H9 (cell line): ENCODE data around the gene DAB1. TPM values are rescaled to one million over a fixed set of nuclear protein-coding genes. Genes with fewer than 3 reads are reported as not detected.
A peak's percentile ranks its signal among the peaks of the same experiment; 100 is the strongest.

ENCODE experiments used
- DNase-seq: peaks from one replicate; pipeline ENCODE4 v3.0.0-alpha.2; 2017
- H2AFZ ChIP-seq: one replicate; pipeline ENCODE4 v1.6.1; 2013; ENCODE audit warnings: mild to moderate bottlenecking, low read length, control low read depth, moderate library complexity
- H2AK5ac ChIP-seq: 2 replicates; pipeline ENCODE4 v1.6.1; 2013; ENCODE audit warnings: low read length, control low read depth, mixed read lengths; ENCODE audit not compliant: insufficient read length
- H2BK120ac ChIP-seq: one replicate; pipeline ENCODE4 v1.6.1; 2013; ENCODE audit warnings: low read depth, mild to moderate bottlenecking, low read length, control low read depth, inconsistent platforms; ENCODE audit not compliant: poor library complexity, severe bottlenecking
- H2BK12ac ChIP-seq: 2 replicates; pipeline ENCODE4 v1.6.1; 2013; ENCODE audit warnings: low read length, control low read depth, mixed read lengths, low read depth; ENCODE audit not compliant: insufficient read length
- H2BK15ac ChIP-seq: 2 replicates; pipeline ENCODE4 v1.6.1; 2013; ENCODE audit warnings: low read depth, low read length, control low read depth
- H2BK20ac ChIP-seq: one replicate; pipeline ENCODE4 v1.6.1; 2013; ENCODE audit warnings: low read depth, mild to moderate bottlenecking, low read length, control low read depth, inconsistent platforms; ENCODE audit not compliant: poor library complexity, severe bottlenecking
- H2BK5ac ChIP-seq: 2 replicates; pipeline ENCODE4 v1.6.1; 2013; ENCODE audit warnings: low read length, control low read depth, mixed read lengths; ENCODE audit not compliant: insufficient read length
- H3K14ac ChIP-seq: 2 replicates; pipeline ENCODE4 v1.6.1; 2013; ENCODE audit warnings: low read length, control low read depth; ENCODE audit not compliant: insufficient read depth
- H3K18ac ChIP-seq: 2 replicates; pipeline ENCODE4 v1.6.1; 2013; ENCODE audit warnings: low read depth, mild to moderate bottlenecking, mixed read lengths, low read length, control low read depth; ENCODE audit not compliant: insufficient read length
- H3K23ac ChIP-seq: 2 replicates; pipeline ENCODE4 v1.6.1; 2013; ENCODE audit warnings: low read length, control low read depth, mixed read lengths, low read depth; ENCODE audit not compliant: insufficient read length
- H3K23me2 ChIP-seq: 2 replicates; pipeline ENCODE4 v1.6.1; 2013; ENCODE audit warnings: low read depth, mild to moderate bottlenecking, mixed read lengths, low read length, control low read depth; ENCODE audit not compliant: insufficient read length, poor library complexity, severe bottlenecking
- H3K27ac ChIP-seq: 2 replicates; pipeline ENCODE4 v1.5.1; 2013; ENCODE audit warnings: low read length, control low read depth, mixed read lengths, low read depth; ENCODE audit not compliant: insufficient read length
- H3K27me3 ChIP-seq: 2 replicates; pipeline ENCODE4 v1.6.1; 2013; ENCODE audit warnings: low read length, control low read depth, inconsistent platforms; ENCODE audit not compliant: insufficient read depth
- H3K4ac ChIP-seq: 2 replicates; pipeline ENCODE4 v1.6.1; 2013; ENCODE audit warnings: low read depth, mild to moderate bottlenecking, control low read depth, inconsistent platforms, low read length, moderate library complexity
- H3K4me1 ChIP-seq: 2 replicates; pipeline ENCODE4 v1.6.1; 2013; ENCODE audit warnings: low read length, control low read depth, inconsistent platforms; ENCODE audit not compliant: insufficient read depth
- H3K4me2 ChIP-seq: 2 replicates; pipeline ENCODE4 v1.6.1; 2013; ENCODE audit warnings: low read length, control low read depth, mixed read lengths; ENCODE audit not compliant: insufficient read length, insufficient read depth
- H3K56ac ChIP-seq: 2 replicates; pipeline ENCODE4 v1.6.1; 2013; ENCODE audit warnings: low read depth, mild to moderate bottlenecking, mixed read lengths, low read length, control low read depth; ENCODE audit not compliant: insufficient read length
- H3K79me1 ChIP-seq: 2 replicates; pipeline ENCODE4 v1.6.1; 2013; ENCODE audit warnings: low read depth, mild to moderate bottlenecking, moderate library complexity, low read length, control low read depth, inconsistent platforms; ENCODE audit not compliant: insufficient read depth, poor library complexity, severe bottlenecking
- H3K79me2 ChIP-seq: 2 replicates; pipeline ENCODE4 v1.6.1; 2013; ENCODE audit warnings: low read length, control low read depth, inconsistent platforms; ENCODE audit not compliant: insufficient read depth
- H3K9ac ChIP-seq: 2 replicates; pipeline ENCODE4 v1.6.1; 2013; ENCODE audit warnings: low read length, control low read depth, mixed read lengths; ENCODE audit not compliant: insufficient read length; ENCODE audit errors: extremely low read depth
- H3K9me3 ChIP-seq: one replicate; pipeline ENCODE4 v1.6.1; 2013; ENCODE audit warnings: low read depth, low read length, inconsistent platforms; ENCODE audit not compliant: control insufficient read depth
- H3T11ph ChIP-seq: one replicate; pipeline ENCODE4 v1.6.1; 2013; ENCODE audit warnings: mild to moderate bottlenecking, low read length, control low read depth, inconsistent platforms
- H4K20me1 ChIP-seq: one replicate; pipeline ENCODE4 v1.6.1; 2013; ENCODE audit not compliant: control insufficient read depth, insufficient read length, insufficient read depth
- H4K5ac ChIP-seq: 2 replicates; pipeline ENCODE4 v1.6.1; 2013; ENCODE audit warnings: low read depth, mild to moderate bottlenecking, mixed read lengths, low read length, control low read depth; ENCODE audit not compliant: insufficient read length
- H4K8ac ChIP-seq: replicated peaks from 2 replicates; pipeline ENCODE4 v1.6.1; 2013; ENCODE audit warnings: low read length, control low read depth, mixed read lengths, low read depth; ENCODE audit not compliant: insufficient read length
- H4K91ac ChIP-seq: 2 replicates; pipeline ENCODE4 v1.6.1; 2013; ENCODE audit warnings: low read depth, mild to moderate bottlenecking, moderate library complexity, mixed read lengths, low read length, control low read depth; ENCODE audit not compliant: insufficient read length
- H3K27ac Mint-ChIP-seq, 3 experiments: 2 replicates in 2 of 3; 3 replicates in 1 of 3; pipeline ENCODE4 v1.8.0; 2020 to 2021; ENCODE audit warnings: mixed read lengths in 3 of 3, mild to moderate bottlenecking in 1 of 3, moderate library complexity in 1 of 3
- H3K27me3 Mint-ChIP-seq: 2 replicates; pipeline ENCODE4 v1.8.0; 2021; ENCODE audit warnings: low read depth, mild to moderate bottlenecking, moderate library complexity, mixed read lengths
- H3K36me3 Mint-ChIP-seq, 3 experiments: 2 replicates in 2 of 3; 3 replicates in 1 of 3; pipeline ENCODE4 v1.8.0; 2020 to 2021; ENCODE audit warnings: low read depth in 3 of 3, mixed read lengths in 3 of 3; ENCODE audit not compliant: insufficient read depth in 1 of 3
- H3K4me1 Mint-ChIP-seq, 2 experiments: 2 replicates each; pipeline ENCODE4 v1.8.0; 2020; ENCODE audit warnings: mixed read lengths in 2 of 2
- H3K4me3 Mint-ChIP-seq, 2 experiments: 2 replicates in 1 of 2; 3 replicates in 1 of 2; pipeline ENCODE4 v1.8.0; 2020 to 2021; ENCODE audit warnings: mild to moderate bottlenecking in 2 of 2, mixed read lengths in 2 of 2, moderate library complexity in 1 of 2
- H3K9me3 Mint-ChIP-seq, 2 experiments: 2 replicates in 1 of 2; 3 replicates in 1 of 2; pipeline ENCODE4 v1.8.0; 2020; ENCODE audit warnings: mild to moderate bottlenecking in 2 of 2, mixed read lengths in 2 of 2, moderate library complexity in 1 of 2
- CTCF ChIP-seq: fragments of 200-600 bp; sonication (generic); conservative IDR thresholded peaks from 3 replicates; pipeline ENCODE4 v1.8.0; 2021; ENCODE audit warnings: antibody characterized with exemption, mild to moderate bottlenecking
- WGBS: extraction: QIAGEN DNeasy Blood & Tissue Kit; methylation state at CpG from one replicate; pipeline ENCODE4 v1.1.7; 2013; ENCODE audit warnings: missing lambda C conversion rate, low lambda C conversion rate, mixed read lengths; ENCODE audit not compliant: insufficient read length; ENCODE audit errors: extremely low coverage; 5-methylcytosine and 5-hydroxymethylcytosine counted together
- total RNA-seq: library from RNA; stranded (reverse); gene quantifications from 2 replicates; pipeline ENCODE4 v1.2.1, GENCODE V29; 2021

Gene DAB1
- total RNA-seq, 1 experiment from 2014 or later = 9.3 TPM

- Mint-ChIP-seq H3K27me3 (peaks cover 3% of the 10 kb centered on the region; the same call in 1 of the 2 replicates), H3K27ac (peak overlapping the region in 1 of 3 experiments; percentile 56; a peak in 1 of 7 replicates), H3K36me3 (no peaks in the 10 kb centered on the region), H3K4me3 (no peak overlapping the region), H3K9me3 (no peaks in the 10 kb centered on the region; a peak in 1 of 5 replicates), H3K4me1 (0 out of 4 replicates have a peak, but pooled peaks cover 0 to 3% of the 10 kb centered on the region in 2 experiments)
- no peak for DNase-seq
- Histone ChIP-seq H2BK15ac (no peak overlapping the region), H3T11ph (no peak overlapping the region), H3K23me2 (no peaks in the 10 kb centered on the region), H4K20me1 (no peaks in the 10 kb centered on the region), H3K18ac (no peak overlapping the region), H3K27ac (no peak overlapping the region), H3K79me2 (no peaks in the 10 kb centered on the region; the same call in 1 of the 2 replicates), H2AFZ (no peak overlapping the region), H2BK20ac (no peak overlapping the region), H2BK12ac (no peak overlapping the region), H3K9ac (no peak overlapping the region), H3K4me1 (no peaks in the 10 kb centered on the region), H3K4ac (no peak overlapping the region), H3K9me3 (no peaks in the 10 kb centered on the region), H4K8ac (no peak overlapping the region), H2AK5ac (no peak overlapping the region), H4K5ac (no peak overlapping the region), H2BK120ac (no peak overlapping the region), H3K14ac (no peak overlapping the region), H3K4me2 (no peak overlapping the region), H3K79me1 (no peaks in the 10 kb centered on the region), H2BK5ac (no peak overlapping the region), H3K27me3 (no peaks in the 10 kb centered on the region), H4K91ac (no peak overlapping the region), H3K56ac (no peak overlapping the region), H3K23ac (no peak overlapping the region)
- TF ChIP-seq CTCF = no peak
- no CpG with 5 or more reads among the region's 4 CpGs for WGBS
These were observed 443.7 kb downstream of the DAB1 start for GRCh38 chr1:56979986-56980755.
